Astrocyte (in vitro differentiated cells and primary cell): Measurements from ENCODE around the gene LRRC42.

Experiments
- EZH2 ChIP-seq: IDR thresholded peaks from 2 replicates; pipeline ENCODE4 v1.6.1; 2012; ENCODE audit warnings: mild to moderate bottlenecking, low read length, inconsistent platforms; ENCODE audit not compliant: insufficient read depth
- TF ChIP-seq, protein P1 (sequence below): IDR thresholded peaks from 2 replicates; pipeline ENCODE4 v1.5.1; 2011; ENCODE audit warnings: low read depth, mild to moderate bottlenecking, inconsistent platforms, low read length, moderate library complexity; ENCODE audit not compliant: insufficient read depth

DNA sequence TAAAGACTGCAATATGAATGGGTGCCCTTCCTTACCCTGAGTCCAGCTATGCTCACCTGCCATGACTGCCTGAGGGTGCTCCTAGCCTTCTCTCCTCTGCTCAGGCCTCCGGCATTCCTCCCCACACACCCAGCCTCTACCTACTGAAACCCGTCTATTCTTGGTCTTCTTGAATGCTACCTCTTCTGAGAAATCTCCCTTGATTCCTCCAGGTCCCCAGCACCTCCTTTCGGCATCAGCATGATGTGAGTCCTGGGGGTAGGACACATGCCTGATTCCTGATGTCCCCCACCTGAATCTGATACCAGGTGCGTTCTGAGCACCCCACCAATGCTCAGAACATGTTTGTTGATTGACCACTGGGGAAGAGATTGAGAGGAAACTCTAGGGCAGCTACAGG is 63.3 kb downstream of the LRRC42 start:
- no peak for TF ChIP-seq EZH2
- TF ChIP-seq, protein P1, sequence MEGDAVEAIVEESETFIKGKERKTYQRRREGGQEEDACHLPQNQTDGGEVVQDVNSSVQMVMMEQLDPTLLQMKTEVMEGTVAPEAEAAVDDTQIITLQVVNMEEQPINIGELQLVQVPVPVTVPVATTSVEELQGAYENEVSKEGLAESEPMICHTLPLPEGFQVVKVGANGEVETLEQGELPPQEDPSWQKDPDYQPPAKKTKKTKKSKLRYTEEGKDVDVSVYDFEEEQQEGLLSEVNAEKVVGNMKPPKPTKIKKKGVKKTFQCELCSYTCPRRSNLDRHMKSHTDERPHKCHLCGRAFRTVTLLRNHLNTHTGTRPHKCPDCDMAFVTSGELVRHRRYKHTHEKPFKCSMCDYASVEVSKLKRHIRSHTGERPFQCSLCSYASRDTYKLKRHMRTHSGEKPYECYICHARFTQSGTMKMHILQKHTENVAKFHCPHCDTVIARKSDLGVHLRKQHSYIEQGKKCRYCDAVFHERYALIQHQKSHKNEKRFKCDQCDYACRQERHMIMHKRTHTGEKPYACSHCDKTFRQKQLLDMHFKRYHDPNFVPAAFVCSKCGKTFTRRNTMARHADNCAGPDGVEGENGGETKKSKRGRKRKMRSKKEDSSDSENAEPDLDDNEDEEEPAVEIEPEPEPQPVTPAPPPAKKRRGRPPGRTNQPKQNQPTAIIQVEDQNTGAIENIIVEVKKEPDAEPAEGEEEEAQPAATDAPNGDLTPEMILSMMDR = no peak
